Endothelial cell of umbilical vein (primary cell): ENCODE data around the gene SLC8A1.

Source experiments
- CTCF ChIP-seq, 2 donors: IDR thresholded peaks; 1 replicate in 1 of 2; 2 replicates in 1 of 2; pipeline ENCODE4 v1.5.1; 2011; ENCODE audit warnings: low read length in 2 of 2, mild to moderate bottlenecking in 2 of 2, moderate library complexity in 2 of 2, control low read depth in 1 of 2, inconsistent platforms in 1 of 2, low read depth in 1 of 2; ENCODE audit not compliant: insufficient read depth in 1 of 2; ENCODE audit errors: extremely low read depth in 1 of 2
- EZH2 ChIP-seq: IDR thresholded peaks from 2 replicates; pipeline ENCODE4 v1.6.1; 2012; ENCODE audit warnings: borderline replicate concordance, low read depth, mild to moderate bottlenecking, moderate library complexity, low read length, inconsistent platforms; ENCODE audit not compliant: severe bottlenecking
- GATA2 ChIP-seq: IDR thresholded peaks from 2 replicates; pipeline ENCODE4 v1.7.0; 2011; ENCODE audit warnings: low read depth, mild to moderate bottlenecking, moderate library complexity, mixed read lengths, low read length; ENCODE audit not compliant: insufficient read length, insufficient read depth
- MAX ChIP-seq: IDR thresholded peaks from 2 replicates; pipeline ENCODE4 v1.6.1; 2011; ENCODE audit not compliant: insufficient read depth, insufficient read length
- POLR2AphosphoS5 ChIP-seq: IDR thresholded peaks from 2 replicates; pipeline ENCODE4 v1.6.1; 2012; ENCODE audit warnings: low read depth, mild to moderate bottlenecking, control low read depth, low read length, moderate library complexity; ENCODE audit not compliant: insufficient read depth

GRCh38 chr2:40409734-40410133 lies 42.2 kb downstream of the SLC8A1 start:
- TF ChIP-seq POLR2AphosphoS5 (no peak), CTCF (IDR thresholded peaks at IDR 0.05; ENCODE audit: extremely low read depth in 1 of 2, insufficient read depth in 1 of 2, low read depth in 1 of 2, low read length in 2 of 2) (no peak), MAX (no peak), GATA2 (no peak), EZH2 (no peak)
